Aorta (tissue), 5 donors: ENCODE measurements around the gene SLC25A43. TPM values are rescaled to one million over a fixed set of nuclear protein-coding genes. Genes with fewer than 3 reads are reported as not detected.
"Not testable (repeated sequence)": the region's sequence is repeated elsewhere in the genome, so short reads cannot be mapped to it uniquely, and the experiment has no call there.

Source experiments
- ATAC-seq: fragments of 200-7000 bp; cut with Tn5 transposase; one replicate; pipeline ENCODE4 v1.9.1; 2022; ENCODE audit warnings: moderate library complexity; ENCODE audit not compliant: low FRiP score
- DNase-seq, 2 donors: peaks; one replicate each; pipeline ENCODE4 v3.0.0-alpha.2; 2020
- H3K27ac ChIP-seq, 2 donors: one replicate each; pipeline ENCODE4 v1.5.1; 2013; ENCODE audit warnings: low read length in 2 of 2, mild to moderate bottlenecking in 2 of 2, moderate library complexity in 2 of 2, control low read depth in 1 of 2, inconsistent platforms in 1 of 2, low read depth in 1 of 2
- H3K27me3 ChIP-seq, 2 donors: one replicate each; pipeline ENCODE4 v1.6.1; 2013; ENCODE audit warnings: control low read depth in 1 of 2, low read length in 1 of 2, mild to moderate bottlenecking in 1 of 2, moderate library complexity in 1 of 2; ENCODE audit not compliant: insufficient read depth in 2 of 2, control insufficient read depth in 1 of 2
- H3K36me3 ChIP-seq, 2 donors: one replicate each; pipeline ENCODE4 v1.6.1; 2013; ENCODE audit warnings: control low read depth in 1 of 2, low read length in 1 of 2, mild to moderate bottlenecking in 1 of 2; ENCODE audit not compliant: insufficient read depth in 2 of 2, control insufficient read depth in 1 of 2
- H3K4me1 ChIP-seq, 2 donors: one replicate each; pipeline ENCODE4 v1.6.1; 2013; ENCODE audit warnings: low read length in 2 of 2, control low read depth in 1 of 2, mild to moderate bottlenecking in 1 of 2, moderate library complexity in 1 of 2; ENCODE audit not compliant: insufficient read depth in 2 of 2, control insufficient read depth in 1 of 2
- H3K4me3 ChIP-seq, 2 donors: one replicate each; pipeline ENCODE4 v1.5.1; 2013; ENCODE audit warnings: low read length in 2 of 2, control low read depth in 1 of 2, mild to moderate bottlenecking in 1 of 2
- H3K9me3 ChIP-seq: one replicate; pipeline ENCODE4 v1.6.1; 2013; ENCODE audit warnings: mild to moderate bottlenecking, low read length; ENCODE audit not compliant: control insufficient read depth
- WGBS, 2 donors: extraction: QIAGEN DNeasy Blood & Tissue Kit; methylation state at CpG; one replicate each; pipeline ENCODE4 v1.1.7; 2013; 5-methylcytosine and 5-hydroxymethylcytosine counted together
- intact Hi-C, 2 donors: fragments of 100-400 bp; cut with DNase I; formaldehyde crosslinking; loops; one replicate each; pipeline versions ENCODE4 v1.14.2 to v1.15.0; 2022
- polyA plus RNA-seq, 2 donors: library from polyadenylated mRNA; stranded (reverse); fragments of 200-250 nt; gene quantifications; one replicate each; pipeline ENCODE4 v1.2.3, GENCODE V29; 2013
- total RNA-seq, 2 donors: library from RNA; stranded (reverse); fragmentation: NEBNext Ultra II Directional; extraction: Animal tissue kit (Norgen Biotek cat#: 25700); gene quantifications; one replicate each; pipeline ENCODE4 v1.2.1, GENCODE V29; 2021
- donor health status: healthy with polysubstance abuse.
- donor health status: Bipolar disorder and iron deficiency.
- donor health status: DM: no; HTN: no; CAD: no.
- donor health status: DM: no; HTN: no; CAD: no.
- donor health status: DM: yes; HTN: yes; CAD: no.

The SLC25A43 gene
- total and polyA plus RNA-seq, 4 donors = 10.2 to 14.1 (median 12.4) TPM

DNA sequence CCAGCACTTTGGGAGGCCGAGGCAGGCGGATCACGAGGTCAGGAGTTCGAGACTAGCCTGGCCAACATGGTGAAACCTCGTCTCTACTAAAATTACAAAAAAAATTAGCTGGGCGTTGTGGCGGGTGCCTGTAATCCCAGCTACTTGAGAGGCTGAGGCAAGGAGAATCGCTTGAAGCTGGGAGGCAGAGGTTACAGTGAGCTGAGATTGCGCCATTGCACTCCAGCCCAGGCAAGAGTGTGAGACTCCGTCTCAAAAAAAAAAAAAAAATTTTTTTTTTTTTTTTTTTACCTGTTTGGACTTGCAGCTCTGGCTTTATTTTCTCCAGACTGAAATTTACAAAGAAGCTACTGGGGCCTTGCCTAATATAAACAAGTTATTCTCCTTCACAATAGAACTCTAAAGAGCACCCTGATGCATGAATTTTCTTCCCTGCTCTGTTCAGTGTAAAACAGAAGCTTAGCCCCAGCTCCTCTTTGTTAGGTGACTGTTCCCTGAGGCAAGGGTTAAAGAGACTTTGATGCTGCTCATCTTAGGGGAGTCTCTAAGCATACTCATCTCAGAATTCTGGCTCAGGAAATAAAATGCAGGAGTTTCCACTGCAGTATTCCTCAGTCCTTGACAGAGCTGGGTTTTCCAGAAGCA is 94.8 kb downstream of the SLC25A43 start:
- DNase-seq, intact Hi-C loops, H3K4me3 ChIP-seq, H3K4me1 ChIP-seq, H3K27me3 ChIP-seq, H3K9me3 ChIP-seq, ATAC-seq, H3K36me3 ChIP-seq, H3K27ac ChIP-seq: not testable (repeated sequence)
- WGBS, 2 donors = 80 to 92% methylated on average over 10 of the region's 10 CpGs

DNA sequence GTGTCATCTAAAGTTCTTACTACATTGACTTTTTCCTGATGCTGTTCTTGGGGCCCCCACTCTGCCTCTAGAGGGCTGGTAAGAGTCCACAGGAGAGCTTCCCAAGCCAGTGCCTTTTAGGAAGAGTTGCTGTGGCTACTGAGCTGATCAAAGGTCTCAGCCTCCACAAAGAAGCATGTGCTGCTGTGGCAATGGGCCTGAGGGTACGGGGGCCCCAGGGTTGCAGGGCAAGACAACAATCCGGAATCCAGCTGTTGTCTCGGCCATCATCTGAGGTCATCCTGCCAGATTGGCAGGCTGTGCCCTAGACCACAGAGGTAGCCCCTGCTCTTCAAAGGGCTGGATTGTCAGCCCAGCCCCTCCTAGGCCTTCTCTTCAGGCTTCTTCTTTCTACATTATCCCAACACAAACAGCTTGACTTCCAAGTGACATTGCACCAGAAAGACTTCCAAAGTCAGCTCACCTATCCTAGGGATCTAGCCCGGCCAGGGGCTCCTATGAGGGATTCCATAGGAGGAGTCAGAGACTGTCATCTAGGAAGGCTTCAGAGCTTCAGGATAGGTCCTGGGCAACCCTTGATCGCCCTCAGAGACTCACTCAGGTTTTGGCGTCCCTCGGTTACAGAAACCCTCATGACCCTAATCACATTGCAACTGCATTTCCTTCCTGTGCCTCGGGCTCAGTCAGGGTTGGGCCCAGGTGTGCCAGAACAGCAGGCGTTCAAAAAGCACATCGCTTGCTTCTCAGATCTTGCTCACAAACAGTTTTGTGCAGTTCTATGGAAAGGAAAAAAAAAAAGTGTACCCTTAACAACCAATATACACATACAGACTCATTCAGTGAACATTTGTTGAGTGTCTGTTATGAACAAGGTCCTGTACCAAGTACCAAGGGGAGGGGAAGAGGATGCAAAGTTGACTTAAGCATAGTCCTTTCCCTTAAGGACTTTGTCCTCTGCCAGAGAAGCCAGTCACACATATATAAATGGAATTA is 96.9 kb downstream of the SLC25A43 start:
- intact Hi-C loops = no loop called here
- DNase-seq = peak in 1 of 2 donors; percentile 35
- Histone ChIP-seq H3K9me3 (no peaks in the 10 kb centered on the region), H3K27ac (no peak overlapping the region), H3K4me3 (no peak overlapping the region), H3K27me3 (no peaks in the 10 kb centered on the region), H3K36me3 (no peaks in the 10 kb centered on the region), H3K4me1 (no peaks in the 10 kb centered on the region)
- ATAC-seq = no peak
- WGBS, 2 donors = 73 to 86% methylated on average over 10 of the region's 10 CpGs

DNA sequence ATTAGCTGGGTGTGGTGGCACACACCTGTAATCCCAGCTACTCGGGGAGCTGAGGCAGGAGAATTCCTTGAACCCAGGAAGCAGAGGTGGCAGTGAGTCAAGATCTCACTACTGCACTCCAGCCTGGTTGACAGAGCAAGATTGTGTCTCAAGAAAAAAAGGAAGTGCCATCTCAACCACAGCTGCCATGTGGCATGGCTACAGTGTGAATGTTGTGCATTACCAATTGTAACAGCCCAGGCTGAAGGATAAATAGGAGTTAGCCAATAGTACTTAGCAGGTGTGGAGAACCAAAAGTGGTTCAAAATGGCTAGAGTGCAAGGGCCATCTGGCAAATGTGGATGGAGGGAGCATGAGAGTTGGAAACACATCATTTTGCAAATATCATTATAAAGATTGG is 98.0 kb downstream of the SLC25A43 start:
- ATAC-seq (no peak), DNase-seq (no peak)
- no peaks in the 10 kb centered on the region for H3K27me3 ChIP-seq
- no peaks in the 10 kb centered on the region for H3K4me1 ChIP-seq
- intact Hi-C loops = no loop called here
- H3K36me3 ChIP-seq = no peaks in the 10 kb centered on the region
- no peak overlapping the region for H3K4me3 ChIP-seq
- no peak overlapping the region for H3K27ac ChIP-seq
- 52 to 72% methylated on average over 1 of the region's 1 CpG for WGBS, 2 donors
- H3K9me3 ChIP-seq = no peaks in the 10 kb centered on the region

DNA sequence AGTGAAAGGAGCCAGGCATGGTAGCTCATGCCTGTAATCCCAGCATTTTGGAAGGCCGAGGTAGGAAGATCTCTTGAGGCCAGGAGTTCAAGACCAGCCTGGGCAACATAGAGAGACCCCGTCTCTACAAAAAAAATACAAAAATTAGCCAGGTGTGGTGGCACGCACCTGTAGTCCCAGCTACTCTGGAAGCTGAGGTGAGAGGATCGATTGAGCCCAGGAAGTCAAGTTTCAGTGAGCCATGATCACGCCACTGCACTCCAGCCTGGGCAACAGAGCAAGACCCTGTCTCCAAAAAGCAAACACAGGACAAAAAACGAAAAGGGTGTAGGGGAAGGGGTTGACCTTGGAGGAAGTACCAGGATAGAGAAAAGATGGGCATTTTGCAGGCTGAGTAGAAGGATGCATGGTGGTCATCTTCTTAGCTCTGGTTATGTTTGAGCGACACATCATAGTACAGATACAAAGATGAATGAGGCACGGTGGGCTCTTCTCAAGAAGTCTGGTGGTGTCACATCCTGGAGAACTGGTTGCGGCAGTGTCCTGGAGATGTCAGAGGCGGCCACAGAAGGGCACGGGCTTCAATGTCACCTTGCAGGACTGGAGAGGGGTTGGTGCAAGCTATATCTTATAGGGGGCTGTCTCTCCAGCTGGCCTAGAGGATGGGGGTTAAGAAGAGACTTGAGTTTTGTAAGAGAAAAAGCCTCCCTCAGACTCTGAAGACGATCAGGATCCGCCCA is 101.1 kb downstream of the SLC25A43 start:
- DNase-seq = peak in 1 of 2 donors; percentile 31
- Histone ChIP-seq H3K36me3 (no peaks in the 10 kb centered on the region), H3K4me3 (no peak overlapping the region), H3K27me3 (no peaks in the 10 kb centered on the region), H3K4me1 (peaks cover 0 to 2% of the 10 kb centered on the region in 2 donors), H3K27ac (no peak overlapping the region), H3K9me3 (no peaks in the 10 kb centered on the region)
- WGBS, 2 donors = 75 to 92% methylated on average over 13 of the region's 13 CpGs
- no peak for ATAC-seq
- intact Hi-C loops = no loop called here

DNA sequence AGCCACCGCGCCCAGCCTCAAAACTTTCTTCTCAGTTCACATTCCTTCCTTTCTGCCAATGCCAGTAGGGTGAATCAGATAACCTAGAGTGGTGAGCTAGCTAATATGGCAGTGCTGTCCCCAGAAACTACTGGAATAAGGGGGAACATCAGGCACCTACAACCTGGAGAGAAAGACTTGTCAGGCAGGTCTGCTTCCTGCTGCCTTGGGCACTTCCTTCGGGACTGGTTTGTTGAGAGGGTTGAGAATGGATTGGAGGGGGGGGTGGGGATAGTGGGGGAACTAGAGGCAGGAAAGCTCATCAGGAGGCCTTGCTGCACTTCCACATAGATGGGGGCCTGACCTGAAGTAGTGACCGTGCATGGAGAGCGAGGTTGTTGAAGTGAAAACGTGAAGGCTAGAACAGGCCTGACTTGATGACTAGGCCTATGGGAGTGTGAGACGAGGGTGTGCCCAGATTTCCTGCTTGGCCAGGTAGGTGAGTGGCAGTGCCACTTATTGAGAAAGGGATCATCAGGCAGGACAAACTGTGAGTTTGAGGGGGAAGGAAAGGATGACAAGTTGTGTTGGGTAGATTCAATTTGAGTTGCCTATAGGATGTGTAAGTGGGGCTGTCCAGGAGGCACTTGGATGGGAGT is 102.5 kb downstream of the SLC25A43 start:
- Histone ChIP-seq H3K4me1 (peaks cover 0 to 2% of the 10 kb centered on the region in 2 donors), H3K4me3 (no peak overlapping the region), H3K36me3 (no peaks in the 10 kb centered on the region), H3K27ac (no peak overlapping the region), H3K27me3 (no peaks in the 10 kb centered on the region), H3K9me3 (no peaks in the 10 kb centered on the region)
- WGBS, 2 donors = 87 to 95% methylated on average over 7 of the region's 7 CpGs
- intact Hi-C loops = no loop called here
- ATAC-seq (no peak), DNase-seq (peak in 1 of 2 donors; percentile 30)

DNA sequence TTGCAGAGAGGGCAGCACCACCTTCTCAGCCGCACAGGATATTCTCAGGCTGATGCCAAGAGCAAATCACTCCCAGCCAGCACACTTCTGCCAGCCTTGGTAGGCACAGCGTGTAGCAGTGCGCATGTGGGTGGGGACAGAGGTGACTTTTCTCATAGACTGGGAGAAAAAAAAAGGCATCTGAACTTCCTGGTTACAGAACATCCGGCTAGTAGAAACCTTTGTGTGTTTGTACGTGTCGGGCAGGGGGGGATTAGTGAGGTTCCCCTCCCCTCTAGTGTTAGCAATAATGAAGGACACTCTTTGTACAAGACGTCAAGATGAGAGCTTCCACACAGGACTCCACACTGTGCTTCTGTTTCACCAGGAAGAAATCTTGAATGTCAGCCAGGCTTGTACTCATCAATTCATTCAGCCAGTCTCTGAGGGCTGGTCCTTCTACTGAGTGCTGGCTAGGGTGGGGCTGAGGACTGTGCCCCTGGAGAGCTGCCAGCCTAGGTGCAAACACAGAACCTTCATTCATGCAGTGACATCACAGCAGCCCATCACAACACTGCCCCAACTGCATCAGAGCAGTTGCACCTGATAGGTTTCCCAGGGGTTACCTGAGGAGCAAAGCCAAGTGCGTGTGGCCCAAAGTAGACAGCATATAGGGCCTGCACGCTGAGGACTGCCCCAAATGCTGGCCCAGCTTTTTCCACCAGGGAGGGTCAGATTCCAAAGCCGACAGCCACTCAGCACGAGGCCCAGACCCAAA is 103.8 kb downstream of the SLC25A43 start:
- DNase-seq (peak in 1 of 2 donors; percentile 57), ATAC-seq (peak; percentile 41)
- peaks cover 0 to 2% of the 10 kb centered on the region in 2 donors for H3K4me1 ChIP-seq
- no peaks in the 10 kb centered on the region for H3K36me3 ChIP-seq
- no peaks in the 10 kb centered on the region for H3K9me3 ChIP-seq
- intact Hi-C loops = no loop called here
- WGBS, 2 donors = 10 to 34% methylated on average over 11 of the region's 11 CpGs
- H3K27ac ChIP-seq = peak overlapping the region; percentile 20 to 99
- H3K4me3 ChIP-seq = no peak overlapping the region
- no peaks in the 10 kb centered on the region for H3K27me3 ChIP-seq

DNA sequence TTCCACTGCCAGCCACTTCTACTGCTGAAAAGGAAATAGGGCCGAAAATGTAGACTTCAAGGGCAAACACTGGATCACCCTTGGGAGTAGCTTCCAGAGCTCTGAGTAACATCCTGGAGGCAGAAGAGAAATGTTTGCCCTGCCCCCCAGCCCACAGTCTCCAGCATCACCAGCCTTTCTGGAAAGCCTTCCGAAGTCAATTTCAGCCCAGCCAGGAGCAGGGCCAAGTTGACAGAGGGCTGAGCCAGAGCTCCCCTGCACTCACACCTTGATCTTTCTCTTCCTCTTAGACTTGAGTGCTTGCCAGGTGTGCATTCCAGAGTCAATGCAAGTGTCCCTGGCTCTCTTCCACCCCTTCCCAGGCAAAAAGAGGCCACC is 104.3 kb downstream of the SLC25A43 start:
- Histone ChIP-seq H3K36me3 (no peaks in the 10 kb centered on the region), H3K27ac (peak overlapping the region in 1 of 2 donors; percentile 99), H3K4me3 (no peak overlapping the region), H3K27me3 (no peaks in the 10 kb centered on the region), H3K9me3 (no peaks in the 10 kb centered on the region), H3K4me1 (peaks cover 0 to 2% of the 10 kb centered on the region in 2 donors)
- peak; percentile 81 to 84 for DNase-seq
- intact Hi-C loops = no loop called here
- peak; percentile 59 for ATAC-seq
- 6 to 33% methylated on average over 2 of the region's 2 CpGs for WGBS, 2 donors
